ENCODE data around the gene SRMS. TPM values are rescaled to one million over a fixed set of nuclear protein-coding genes. Genes with fewer than 3 reads are reported as not detected.

The SRMS gene
- total RNA-seq, 1 donor from 2014 or later: not detected

DNA sequence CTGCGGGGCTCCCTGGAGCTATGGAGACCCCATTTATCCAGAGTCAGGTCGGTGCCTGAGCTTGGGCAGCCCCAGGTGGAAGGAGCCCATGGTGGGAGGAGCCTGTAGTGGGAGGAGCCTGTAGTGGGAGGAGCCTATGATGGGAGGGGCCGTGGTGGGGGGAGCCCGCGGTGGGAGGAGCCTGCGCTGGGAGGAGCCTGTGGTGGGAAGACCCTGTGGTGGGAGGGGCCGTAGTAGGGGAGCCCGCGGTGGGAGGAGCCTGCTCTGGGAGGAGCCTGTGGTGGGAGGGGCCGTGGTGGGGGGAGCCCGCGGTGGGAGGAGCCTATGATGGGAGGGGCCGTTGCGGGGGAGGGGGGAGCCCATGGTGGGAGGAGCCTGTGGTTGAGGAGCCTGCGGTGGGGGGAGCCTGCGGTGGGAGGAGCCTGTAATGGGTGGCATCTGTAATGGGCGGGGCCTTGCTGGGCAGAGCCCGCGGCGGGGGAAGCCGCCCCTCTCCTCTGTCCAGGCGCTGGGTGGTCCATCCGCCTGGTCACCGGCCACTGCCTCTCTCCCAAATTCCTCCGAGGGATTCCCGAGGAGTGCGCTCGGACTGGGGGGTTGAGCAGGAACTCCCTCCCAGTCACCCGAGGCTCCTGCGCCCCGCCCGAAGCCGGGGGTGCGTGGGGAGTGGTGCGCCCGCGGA, 5.8 kb upstream of the SRMS start:
- Histone ChIP-seq H3K27me3 (peaks cover 5% of the 10 kb centered on the region), H3K36me3 (no peaks in the 10 kb centered on the region), H3K4me3 (peak overlapping the region; percentile 61 to 63), H3K4me1 (peaks cover 24% of the 10 kb centered on the region), H3K9me3 (no peaks in the 10 kb centered on the region), H3K27ac (peak overlapping the region; percentile 30)
- intact Hi-C loops (cut with DNase I): no loop called here
- TF ChIP-seq POLR2AphosphoS5 (IDR thresholded peaks at IDR 0.05; ENCODE audit: insufficient read depth in 1 of 2, low read depth in 1 of 2) (peak in 1 of 2 donors; percentile 62), CTCF (IDR thresholded peaks at IDR 0.05) (no peak), POLR2A (IDR thresholded peaks at IDR 0.05) (peak in 1 of 2 donors; percentile 5)
- DNase-seq (ENCODE audit: extremely low spot score in 2 of 2): no peak

DNA sequence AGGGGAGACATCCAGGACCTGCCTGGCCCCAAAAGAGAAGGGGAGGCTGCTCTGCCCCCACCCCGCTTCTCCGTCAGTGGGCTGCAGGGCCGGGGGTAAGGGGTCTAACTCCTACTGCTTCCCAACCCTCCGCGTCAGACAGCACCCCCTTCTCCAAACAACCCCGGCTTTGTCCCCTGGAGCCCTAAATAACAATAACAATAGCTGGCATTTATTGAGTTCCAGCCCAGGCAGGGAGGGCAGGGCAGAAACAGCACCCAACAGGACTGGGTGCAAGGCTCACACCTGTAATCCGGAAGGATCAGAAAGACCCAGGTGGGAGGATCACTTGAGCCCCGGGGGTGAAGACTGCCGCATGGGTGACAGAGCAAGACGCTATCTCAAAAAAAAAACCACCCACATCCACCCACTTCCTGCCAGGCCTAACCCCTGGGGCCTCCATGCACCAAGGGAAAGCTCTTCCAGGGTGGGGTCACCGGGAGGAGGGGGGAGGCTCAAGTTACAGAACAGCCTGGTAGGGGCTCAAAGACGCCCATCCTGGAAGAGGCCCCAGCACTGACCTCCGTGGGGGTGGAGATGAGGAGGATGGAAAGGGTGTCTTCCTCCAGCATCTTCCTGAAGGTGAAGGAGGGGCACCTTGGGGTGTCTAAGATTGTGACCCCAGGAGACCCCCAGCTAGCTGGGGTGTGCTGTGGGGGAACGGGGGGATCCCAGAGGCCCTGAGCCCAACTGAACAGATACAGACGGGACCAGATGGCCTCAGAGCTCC, 5.1 kb upstream of the SRMS start:
- Histone ChIP-seq H3K27me3 (peaks cover 5% of the 10 kb centered on the region), H3K4me1 (peaks cover 24% of the 10 kb centered on the region), H3K9me3 (no peaks in the 10 kb centered on the region), H3K36me3 (no peaks in the 10 kb centered on the region), H3K27ac (no peak overlapping the region), H3K4me3 (no peak overlapping the region)
- no peak for DNase-seq (ENCODE audit: extremely low spot score in 2 of 2)
- intact Hi-C loops (cut with DNase I): no loop called here
- TF ChIP-seq CTCF (IDR thresholded peaks at IDR 0.05) (no peak), POLR2A (IDR thresholded peaks at IDR 0.05) (no peak), POLR2AphosphoS5 (IDR thresholded peaks at IDR 0.05; ENCODE audit: insufficient read depth in 1 of 2, low read depth in 1 of 2) (no peak)

DNA sequence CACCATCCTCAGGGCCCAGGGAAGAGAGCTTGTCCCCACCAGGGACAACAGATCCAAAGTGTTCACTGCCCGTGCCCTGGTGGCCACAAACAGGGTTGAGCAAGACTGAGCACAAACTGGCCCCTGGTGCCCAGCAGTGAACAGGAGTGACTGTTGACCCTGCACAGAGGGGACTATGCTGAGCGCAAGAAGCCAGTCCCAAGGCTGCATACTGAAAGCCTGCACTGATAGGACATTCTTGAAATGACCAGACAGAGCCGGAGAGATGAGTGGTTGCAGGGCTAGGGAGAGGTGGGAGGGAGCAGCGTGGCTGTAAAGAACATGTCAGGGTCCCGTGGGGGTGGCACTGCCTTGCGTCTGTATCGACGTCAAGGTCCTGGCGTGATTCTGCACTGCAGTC, 3.5 kb upstream of the SRMS start:
- no peaks in the 10 kb centered on the region for H3K36me3 ChIP-seq
- no peak for DNase-seq (ENCODE audit: extremely low spot score in 2 of 2)
- H3K4me1 ChIP-seq: peaks cover 24% of the 10 kb centered on the region
- H3K27ac ChIP-seq: no peak overlapping the region
- H3K4me3 ChIP-seq: no peak overlapping the region
- TF ChIP-seq POLR2AphosphoS5 (IDR thresholded peaks at IDR 0.05; ENCODE audit: insufficient read depth in 1 of 2, low read depth in 1 of 2) (no peak), POLR2A (IDR thresholded peaks at IDR 0.05) (no peak), CTCF (IDR thresholded peaks at IDR 0.05) (no peak)
- peaks cover 5% of the 10 kb centered on the region for H3K27me3 ChIP-seq
- intact Hi-C loops (cut with DNase I): no loop called here
- no peaks in the 10 kb centered on the region for H3K9me3 ChIP-seq

GRCh38 chr20:63549679-63550282, 2.2 kb upstream of the SRMS start:
- no peaks in the 10 kb centered on the region for H3K9me3 ChIP-seq

More at GRCh38 chr20:63549679-63550282, 2.2 kb upstream of the SRMS start:
- TF ChIP-seq POLR2A (IDR thresholded peaks at IDR 0.05) (no peak), CTCF (IDR thresholded peaks at IDR 0.05) (no peak), POLR2AphosphoS5 (IDR thresholded peaks at IDR 0.05; ENCODE audit: insufficient read depth in 1 of 2, low read depth in 1 of 2) (no peak)
- H3K36me3 ChIP-seq: no peaks in the 10 kb centered on the region
- no peak for DNase-seq (ENCODE audit: extremely low spot score in 2 of 2)
- intact Hi-C loops (cut with DNase I): no loop called here
- H3K27ac ChIP-seq: no peak overlapping the region
- H3K27me3 ChIP-seq: peaks cover 5% of the 10 kb centered on the region
- H3K4me1 ChIP-seq: peaks cover 24% of the 10 kb centered on the region
- H3K4me3 ChIP-seq: no peak overlapping the region
